Measurements from ENCODE around the gene MYO1G. TPM values are rescaled to one million over a fixed set of nuclear protein-coding genes. Genes with fewer than 3 reads are reported as not detected.

Gene MYO1G
- total RNA-seq, 1 donor from 2014 or later = 0.53 TPM

- H3K36me3 Mint-ChIP-seq = peaks cover 31% of the 10 kb centered on the region
- TF ChIP-seq, protein P1, sequence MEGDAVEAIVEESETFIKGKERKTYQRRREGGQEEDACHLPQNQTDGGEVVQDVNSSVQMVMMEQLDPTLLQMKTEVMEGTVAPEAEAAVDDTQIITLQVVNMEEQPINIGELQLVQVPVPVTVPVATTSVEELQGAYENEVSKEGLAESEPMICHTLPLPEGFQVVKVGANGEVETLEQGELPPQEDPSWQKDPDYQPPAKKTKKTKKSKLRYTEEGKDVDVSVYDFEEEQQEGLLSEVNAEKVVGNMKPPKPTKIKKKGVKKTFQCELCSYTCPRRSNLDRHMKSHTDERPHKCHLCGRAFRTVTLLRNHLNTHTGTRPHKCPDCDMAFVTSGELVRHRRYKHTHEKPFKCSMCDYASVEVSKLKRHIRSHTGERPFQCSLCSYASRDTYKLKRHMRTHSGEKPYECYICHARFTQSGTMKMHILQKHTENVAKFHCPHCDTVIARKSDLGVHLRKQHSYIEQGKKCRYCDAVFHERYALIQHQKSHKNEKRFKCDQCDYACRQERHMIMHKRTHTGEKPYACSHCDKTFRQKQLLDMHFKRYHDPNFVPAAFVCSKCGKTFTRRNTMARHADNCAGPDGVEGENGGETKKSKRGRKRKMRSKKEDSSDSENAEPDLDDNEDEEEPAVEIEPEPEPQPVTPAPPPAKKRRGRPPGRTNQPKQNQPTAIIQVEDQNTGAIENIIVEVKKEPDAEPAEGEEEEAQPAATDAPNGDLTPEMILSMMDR (conservative IDR thresholded peaks at IDR 0.05) = no peak
Measured at GRCh38 chr7:44985033-44985695, 6.3 kb upstream of the MYO1G start.

DNA sequence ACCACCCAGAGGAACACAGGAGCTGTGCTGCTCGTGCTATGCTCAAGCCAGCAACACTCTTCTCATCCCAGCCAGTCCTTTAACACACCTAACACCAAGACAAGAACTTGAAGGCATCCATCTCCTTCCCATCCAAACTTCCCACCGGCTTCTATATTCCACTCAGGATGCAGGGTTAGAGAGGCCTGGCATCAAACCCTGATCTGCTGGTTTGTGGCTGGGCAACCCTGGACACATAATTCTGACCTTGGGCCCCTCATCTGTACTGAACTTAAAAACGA is 5.6 kb upstream of the MYO1G start:
- H3K27me3 Mint-ChIP-seq = no peaks in the 10 kb centered on the region
- peaks cover 31% of the 10 kb centered on the region for H3K36me3 Mint-ChIP-seq
- peak overlapping the region; percentile 96 for H3K4me3 Mint-ChIP-seq
- H3K27ac Mint-ChIP-seq = peak overlapping the region; percentile 99
- DNase-seq (ENCODE audit: extremely low spot score, unreplicated experiment) = no peak
- H3K9me3 Mint-ChIP-seq = no peaks in the 10 kb centered on the region
- TF ChIP-seq, protein P1 (conservative IDR thresholded peaks at IDR 0.05) = no peak
- peaks cover 41% of the 10 kb centered on the region for H3K4me1 Mint-ChIP-seq (ENCODE audit: unreplicated experiment)

More at GRCh38 chr7:44985033-44985695, 6.3 kb upstream of the MYO1G start:
- Mint-ChIP-seq H3K4me3 (peak overlapping the region; percentile 96), H3K4me1 (ENCODE audit: unreplicated experiment) (peaks cover 41% of the 10 kb centered on the region), H3K27me3 (no peaks in the 10 kb centered on the region), H3K27ac (peak overlapping the region; percentile 99), H3K9me3 (no peaks in the 10 kb centered on the region)
- no peak for DNase-seq (ENCODE audit: extremely low spot score, unreplicated experiment)

GRCh38 chr7:44983742-44984477 is 5.1 kb upstream of the MYO1G start:
- H3K9me3 Mint-ChIP-seq = no peaks in the 10 kb centered on the region
- DNase-seq (ENCODE audit: extremely low spot score, unreplicated experiment) = no peak
- no peaks in the 10 kb centered on the region for H3K27me3 Mint-ChIP-seq
- TF ChIP-seq, protein P1 (conservative IDR thresholded peaks at IDR 0.05) = no peak
- peaks cover 41% of the 10 kb centered on the region for H3K4me1 Mint-ChIP-seq (ENCODE audit: unreplicated experiment)
- peak overlapping the region; percentile 96 for H3K4me3 Mint-ChIP-seq
- peak overlapping the region; percentile 99 for H3K27ac Mint-ChIP-seq
- H3K36me3 Mint-ChIP-seq = peaks cover 31% of the 10 kb centered on the region

GRCh38 chr7:44982970-44983369 is 4.2 kb upstream of the MYO1G start:
- Mint-ChIP-seq H3K27ac (no peak overlapping the region), H3K9me3 (no peaks in the 10 kb centered on the region), H3K4me3 (peak overlapping the region; percentile 41), H3K27me3 (no peaks in the 10 kb centered on the region), H3K4me1 (ENCODE audit: unreplicated experiment) (peaks cover 40% of the 10 kb centered on the region), H3K36me3 (peaks cover 31% of the 10 kb centered on the region)
- TF ChIP-seq, protein P1 (conservative IDR thresholded peaks at IDR 0.05) = no peak
- DNase-seq (ENCODE audit: extremely low spot score, unreplicated experiment) = no peak

- H3K36me3 Mint-ChIP-seq = peaks cover 31% of the 10 kb centered on the region
- H3K9me3 Mint-ChIP-seq = no peaks in the 10 kb centered on the region
- H3K4me1 Mint-ChIP-seq (ENCODE audit: unreplicated experiment) = peaks cover 35% of the 10 kb centered on the region
- no peak for DNase-seq (ENCODE audit: extremely low spot score, unreplicated experiment)
- no peak overlapping the region for H3K27ac Mint-ChIP-seq
- TF ChIP-seq, protein P1 (conservative IDR thresholded peaks at IDR 0.05) = no peak
- no peaks in the 10 kb centered on the region for H3K27me3 Mint-ChIP-seq
- peak overlapping the region; percentile 41 for H3K4me3 Mint-ChIP-seq
Measured at GRCh38 chr7:44982535-44982923, 3.7 kb upstream of the MYO1G start.
